Lower leg skin (tissue), 4 donors: ENCODE data around the gene SLC17A9. TPM values are rescaled to one million over a fixed set of nuclear protein-coding genes. Genes with fewer than 3 reads are reported as not detected.
"Not testable (repeated sequence)": the region's sequence is repeated elsewhere in the genome, so short reads cannot be mapped to it uniquely, and the experiment has no call there.

ENCODE experiments used
- DNase-seq, 2 donors: peaks; one replicate each; pipeline ENCODE4 v3.0.0-alpha.2; 2019; ENCODE audit warnings: low spot score in 2 of 2
- H3K4me3 ChIP-seq: fragments of 200-600 bp; sonication (generic); 2 replicates; pipeline ENCODE4 v1.5.1; 2017; ENCODE audit warnings: mild to moderate bottlenecking, low read depth; ENCODE audit not compliant: poor library complexity, severe bottlenecking
- CTCF ChIP-seq, 3 donors: fragments of 450-650 bp; IDR thresholded peaks; one replicate each; pipeline ENCODE4 v1.5.1; 2016; ENCODE audit warnings: antibody characterized with exemption in 3 of 3, mild to moderate bottlenecking in 3 of 3, moderate library complexity in 2 of 3
- POLR2A ChIP-seq, 2 donors: fragments of 450-650 bp; IDR thresholded peaks; one replicate each; pipeline ENCODE4 v1.6.1; 2016 to 2017; ENCODE audit warnings: antibody characterized with exemption in 2 of 2, mild to moderate bottlenecking in 1 of 2, moderate library complexity in 1 of 2
- WGBS, 2 donors: methylation state at CpG; one replicate each; pipeline ENCODE4 v1.1.5; 2018; 5-methylcytosine and 5-hydroxymethylcytosine counted together
- intact Hi-C: fragments of 100-400 bp; cut with DNase I; formaldehyde crosslinking; loops from one replicate; pipeline ENCODE4 v1.15.0; 2023; ENCODE audit warnings: low total_unique reads
- total RNA-seq, 4 donors: library from RNA; depleted of rRNA; stranded (reverse); fragments of >200 nt; gene quantifications; one replicate each; pipeline ENCODE4 v1.1.0, GENCODE V29; 2016

SLC17A9 gene
- total RNA-seq, 4 donors from 2014 or later = 0.46 to 1.1 (median 0.73) TPM

DNA sequence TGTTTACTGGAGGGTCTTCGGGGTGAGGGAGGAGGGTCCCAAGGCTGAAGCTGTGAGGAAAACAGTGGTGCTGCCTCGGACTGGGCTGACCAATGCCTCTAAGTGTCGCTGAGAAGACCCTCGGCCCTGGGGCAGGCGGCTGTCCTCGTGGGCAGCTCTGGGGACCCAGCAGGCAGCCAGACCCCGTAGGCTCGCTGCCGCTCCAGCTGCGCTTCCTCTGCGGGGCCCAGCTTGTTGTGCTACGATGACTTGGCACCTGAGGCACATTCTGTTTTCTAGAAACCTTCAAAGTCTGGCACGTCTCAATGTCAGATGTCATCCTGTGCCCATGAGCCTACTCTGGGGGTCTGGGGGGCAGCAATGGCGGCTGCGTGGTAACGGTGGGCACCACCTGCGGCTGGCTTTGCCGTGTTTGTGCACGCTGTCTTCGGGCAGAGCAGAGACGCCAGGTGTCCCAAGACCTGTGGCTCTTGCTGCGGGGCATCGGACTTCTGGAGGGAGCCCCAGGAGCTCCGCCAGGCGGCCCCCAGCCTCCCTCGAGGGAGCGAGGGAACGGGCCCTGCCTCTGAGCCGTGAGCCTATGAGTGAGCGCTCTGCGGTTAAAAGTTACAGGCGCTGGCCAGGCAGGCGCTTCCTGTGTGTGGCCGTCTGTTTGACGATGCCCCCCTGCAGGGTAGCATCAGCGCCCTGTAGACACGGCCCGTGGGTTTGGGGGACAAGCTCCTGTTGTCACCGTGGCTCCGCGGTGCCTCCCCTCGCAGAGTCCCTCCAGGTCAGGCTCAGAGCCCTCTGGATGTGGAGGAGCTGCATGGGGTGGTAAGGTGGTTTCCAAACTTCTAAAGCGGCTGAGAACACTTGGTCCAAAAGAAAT lies 6.8 kb downstream of the SLC17A9 start:
- TF ChIP-seq POLR2A (IDR thresholded peaks at IDR 0.05) (no peak), CTCF (IDR thresholded peaks at IDR 0.05) (no peak)
- intact Hi-C loops = no loop called here
- WGBS, 2 donors = 51 to 69% methylated on average over 25 to 38 of the region's 43 CpGs
- DNase-seq = no peak
- no peak overlapping the region for H3K4me3 ChIP-seq

DNA sequence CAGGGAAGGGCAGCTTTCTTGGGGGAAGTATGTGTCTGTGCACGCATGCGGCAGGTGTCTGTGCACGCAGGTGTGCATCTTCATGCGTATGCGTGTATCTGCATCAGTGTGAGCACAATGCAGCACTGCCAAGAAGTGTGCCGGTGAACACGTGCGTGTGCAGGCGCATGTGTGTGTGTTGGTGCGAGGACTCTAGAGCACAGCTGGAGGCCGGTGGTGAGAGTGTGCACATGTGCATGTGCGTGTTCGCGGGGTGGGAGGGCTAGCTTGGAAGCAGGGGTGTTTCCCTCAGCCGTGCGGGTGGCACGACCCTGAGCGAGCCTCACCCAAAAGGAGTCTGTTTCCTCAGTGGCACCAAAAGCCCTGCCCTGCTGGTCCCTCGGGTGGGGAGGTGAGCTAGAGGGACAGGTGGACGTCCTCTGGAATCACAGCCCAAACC lies 7.5 kb downstream of the SLC17A9 start:
- WGBS, 2 donors = 70 to 75% methylated on average over 19 to 20 of the region's 20 CpGs
- no peak overlapping the region for H3K4me3 ChIP-seq
- TF ChIP-seq CTCF (IDR thresholded peaks at IDR 0.05) (no peak), POLR2A (IDR thresholded peaks at IDR 0.05) (no peak)
- intact Hi-C loops = no loop called here
- DNase-seq = no peak

DNA sequence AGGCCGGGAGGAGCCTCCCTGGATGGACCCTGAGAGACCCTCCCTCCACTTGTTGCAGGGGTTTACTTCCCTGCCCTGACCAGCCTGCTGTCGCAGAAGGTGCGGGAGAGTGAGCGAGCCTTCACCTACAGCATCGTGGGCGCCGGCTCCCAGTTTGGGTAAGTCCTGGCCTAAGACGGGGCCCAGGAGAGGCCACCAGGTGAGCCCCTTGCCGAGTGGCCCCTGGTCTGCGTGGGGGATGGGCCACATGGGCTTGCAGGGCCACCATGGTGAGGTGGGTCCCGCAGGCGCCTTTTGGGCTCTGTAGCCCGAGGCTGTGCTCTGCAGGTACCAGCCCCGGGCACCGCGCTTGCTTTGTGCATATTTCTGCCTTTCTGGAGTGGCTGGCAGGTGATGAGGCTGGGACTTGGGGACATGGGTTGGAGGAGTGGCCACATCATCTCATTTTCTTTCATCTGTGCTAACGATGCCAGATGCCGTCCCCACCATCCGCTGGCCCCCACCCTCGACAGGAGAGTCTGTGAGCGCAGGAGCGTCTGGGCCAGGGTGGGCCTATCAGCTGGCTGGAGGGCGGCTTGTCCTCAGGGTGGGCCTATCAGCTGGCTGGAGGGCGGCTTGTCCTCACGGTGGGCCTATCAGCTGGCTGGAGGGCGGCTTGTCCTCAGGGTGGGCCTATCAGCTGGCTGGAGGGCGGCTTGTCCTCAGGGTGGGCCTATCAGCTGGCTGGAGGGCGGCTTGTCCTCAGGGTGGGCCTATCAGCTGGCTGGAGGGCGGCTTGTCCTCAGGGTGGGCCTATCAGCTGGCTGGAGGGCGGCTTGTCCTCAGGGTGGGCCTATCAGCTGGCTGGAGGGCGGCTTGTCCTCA lies 8.2 kb downstream of the SLC17A9 start:
- WGBS, 2 donors = 90 to 93% methylated on average over 16 to 23 of the region's 31 CpGs
- H3K4me3 ChIP-seq, DNase-seq, intact Hi-C loops: not testable (repeated sequence)

GRCh38 chr20:62961310-62961783 lies 8.8 kb downstream of the SLC17A9 start:
- WGBS, 2 donors = 81 to 86% methylated on average over 6 to 15 of the region's 19 CpGs
- intact Hi-C loops = no loop called here
- DNase-seq = no peak
- TF ChIP-seq POLR2A (IDR thresholded peaks at IDR 0.05) (no peak), CTCF (IDR thresholded peaks at IDR 0.05) (no peak)
- no peak overlapping the region for H3K4me3 ChIP-seq

DNA sequence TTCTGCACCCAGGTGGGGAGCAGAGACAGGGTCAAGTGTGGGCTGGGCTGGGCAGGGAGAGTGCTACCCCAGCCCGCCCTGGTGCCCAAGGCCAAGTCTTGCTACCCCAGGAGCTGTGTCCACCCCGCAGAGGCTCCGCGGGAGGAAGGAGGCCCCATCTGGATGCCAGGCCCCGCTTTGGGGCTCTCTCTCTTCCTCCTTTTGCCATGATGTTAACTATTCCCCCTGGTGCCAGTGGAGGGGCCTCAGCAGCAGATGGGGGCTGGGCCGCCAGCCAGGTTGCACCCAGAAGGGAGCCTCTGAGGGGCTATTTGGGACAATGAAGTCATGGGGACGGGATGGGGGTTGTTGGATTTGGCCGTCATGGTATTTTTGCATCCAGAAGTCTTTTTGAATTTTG lies 9.3 kb downstream of the SLC17A9 start:
- no peak for TF ChIP-seq CTCF (IDR thresholded peaks at IDR 0.05)
- no peak for TF ChIP-seq POLR2A (IDR thresholded peaks at IDR 0.05)
- DNase-seq = no peak
- H3K4me3 ChIP-seq = no peak overlapping the region
- WGBS, 2 donors = 86 to 92% methylated on average over 8 of the region's 8 CpGs
- intact Hi-C loops = no loop called here
